Osteoblast (primary cell): ENCODE data around the gene NRARP. TPM values are rescaled to one million over a fixed set of nuclear protein-coding genes. Genes with fewer than 3 reads are reported as not detected.

ENCODE experiments used
- DNase-seq: peaks from one replicate; pipeline ENCODE4 v3.0.0; 2011; ENCODE audit warnings: low spot score, mixed read lengths; ENCODE audit not compliant: insufficient read length; ENCODE audit errors: missing footprints
- H2AFZ ChIP-seq: 2 replicates; pipeline ENCODE4 v1.6.0; 2011; ENCODE audit warnings: mild to moderate bottlenecking, low read length
- H3K27ac ChIP-seq: 2 replicates; pipeline ENCODE4 v1.5.1; 2011; ENCODE audit warnings: mild to moderate bottlenecking, low read depth, low read length, moderate library complexity
- H3K27me3 ChIP-seq: 2 replicates; pipeline ENCODE4 v1.6.0; 2012; ENCODE audit warnings: mild to moderate bottlenecking, control low read depth, inconsistent platforms, low read length, moderate library complexity; ENCODE audit not compliant: insufficient read depth
- H3K36me3 ChIP-seq: 2 replicates; pipeline ENCODE4 v1.5.1; 2011; ENCODE audit warnings: mild to moderate bottlenecking, low read length, control low read depth, moderate library complexity; ENCODE audit not compliant: insufficient read depth
- H3K4me1 ChIP-seq: 2 replicates; pipeline ENCODE4 v1.5.1; 2011; ENCODE audit warnings: mild to moderate bottlenecking, low read length, control low read depth, moderate library complexity; ENCODE audit not compliant: insufficient read depth
- H3K4me2 ChIP-seq: 2 replicates; pipeline ENCODE4 v1.6.0; 2011; ENCODE audit warnings: mild to moderate bottlenecking, low read length; ENCODE audit not compliant: insufficient read depth
- H3K4me3 ChIP-seq: fragments of 200-600 bp; sonication (generic); 3 replicates; pipeline ENCODE4 v1.5.1; 2012; ENCODE audit warnings: mild to moderate bottlenecking, low read length, inconsistent platforms; ENCODE audit not compliant: insufficient read depth
- H3K79me2 ChIP-seq: 2 replicates; pipeline ENCODE4 v1.6.0; 2012; ENCODE audit warnings: mild to moderate bottlenecking, low read length, control low read depth, inconsistent platforms; ENCODE audit not compliant: insufficient read depth
- H3K9me3 ChIP-seq: 2 replicates; pipeline ENCODE4 v1.5.1; 2011; ENCODE audit warnings: low read depth, low read length, control low read depth
- H4K20me1 ChIP-seq: 2 replicates; pipeline ENCODE4 v1.6.0; 2012; ENCODE audit warnings: mild to moderate bottlenecking, low read length, control low read depth; ENCODE audit not compliant: insufficient read depth
- CTCF ChIP-seq: IDR thresholded peaks from 2 replicates; pipeline ENCODE4 v1.5.1; 2011; ENCODE audit warnings: mild to moderate bottlenecking, low read depth, low read length, moderate library complexity; ENCODE audit errors: extremely low read depth
- total RNA-seq: library from RNA; depleted of rRNA; stranded (reverse); fragments of >200 nt; gene quantifications from 2 replicates; pipeline ENCODE4 v1.2.3, GENCODE V29; 2012

The NRARP gene
- total RNA-seq, 1 donor: under 0.01 TPM

GRCh38 chr9:137251194-137251461, 50.9 kb downstream of the NRARP start, which contains the start of gene STPG3:
Gene STPG3 (plus strand): TSS chr9:137251286. CDS start chr9:137251287, 1 bp downstream.
- peaks cover 9% of the 10 kb centered on the region for H3K4me1 ChIP-seq
- H4K20me1 ChIP-seq: peaks cover 4% of the 10 kb centered on the region
- H3K36me3 ChIP-seq: no peaks in the 10 kb centered on the region
- H3K27ac ChIP-seq: no peak within 1 kb of the TSS
- no peak within 1 kb of the TSS for H3K4me2 ChIP-seq
- peaks cover 8% of the 10 kb centered on the region for H3K79me2 ChIP-seq
- H3K27me3 ChIP-seq: peaks cover 5% of the 10 kb centered on the region
- peak; percentile 92 for DNase-seq
- no peak within 1 kb of the TSS for H3K4me3 ChIP-seq
- H2AFZ ChIP-seq: no peak within 1 kb of the TSS
- H3K9me3 ChIP-seq: no peaks in the 10 kb centered on the region
- no peak for TF ChIP-seq CTCF

GRCh38 chr9:137250329-137251193, 51.5 kb downstream of the NRARP start:
- Histone ChIP-seq H2AFZ (no peak overlapping the region), H3K4me2 (no peak overlapping the region), H3K4me1 (peaks cover 4% of the 10 kb centered on the region), H3K9me3 (no peaks in the 10 kb centered on the region), H3K27me3 (peaks cover 5% of the 10 kb centered on the region), H3K27ac (no peak overlapping the region), H3K4me3 (no peak overlapping the region), H3K79me2 (peaks cover 3% of the 10 kb centered on the region), H4K20me1 (no peaks in the 10 kb centered on the region), H3K36me3 (no peaks in the 10 kb centered on the region)
- no peak for TF ChIP-seq CTCF
- peak; percentile 81 for DNase-seq

Other genes starting within 250 kb of the NRARP start
- gene ENTPD2, start 248.2 kb downstream of the NRARP start, total RNA-seq: not detected in 2 replicates
- gene SAPCD2, start 231.7 kb downstream of the NRARP start, total RNA-seq: 0.88 and 1.1 TPM in 2 replicates
- 35.9 and 36.9 TPM in 2 replicates for gene UAP1L1, start 224.8 kb downstream of the NRARP start, total RNA-seq
- gene MAN1B1, start 215.3 kb downstream of the NRARP start, total RNA-seq: 94.1 and 103 TPM in 2 replicates
- 66.6 and 74.6 TPM in 2 replicates for gene DPP7, start 187.5 kb downstream of the NRARP start, total RNA-seq
- not detected in 2 replicates for gene GRIN1, start 163.1 kb downstream of the NRARP start, total RNA-seq
- gene LRRC26, start 132.2 kb downstream of the NRARP start, total RNA-seq: not detected in 2 replicates
- gene TMEM210, start 130.2 kb downstream of the NRARP start, total RNA-seq: not detected in 2 replicates
- 26.2 and 32.9 TPM in 2 replicates for gene ANAPC2, start 113.7 kb downstream of the NRARP start, total RNA-seq
- gene SSNA1, start 113.6 kb downstream of the NRARP start, total RNA-seq: 52.5 and 59.7 TPM in 2 replicates
- 9.7 and 10.5 TPM in 2 replicates for gene TPRN, start 101.5 kb downstream of the NRARP start, total RNA-seq
- 35.4 and 36.9 TPM in 2 replicates for gene TMEM203, start 96.6 kb downstream of the NRARP start, total RNA-seq
- 5.0 and 6.2 TPM in 2 replicates for gene NDOR1, start 96.6 kb downstream of the NRARP start, total RNA-seq
- 0.29 TPM in 1 of 2 replicates, not detected in the other for gene RNF208, start 80.0 kb downstream of the NRARP start, total RNA-seq
- 1.1 and 1.5 TPM in 2 replicates for gene CYSRT1, start 77.1 kb downstream of the NRARP start, total RNA-seq
- under 0.01 TPM in 1 of 2 replicates, not detected in the other for gene RNF224, start 74.8 kb downstream of the NRARP start, total RNA-seq
- gene SLC34A3, start 71.4 kb downstream of the NRARP start, total RNA-seq: not detected in 2 replicates
- 67.7 and 74.0 TPM in 2 replicates for gene TUBB4B, start 61.0 kb downstream of the NRARP start, total RNA-seq
- gene STPG3, start 51.0 kb downstream of the NRARP start, total RNA-seq: 0.36 TPM in 1 of 2 replicates, not detected in the other
- 46.0 and 47.4 TPM in 2 replicates for gene NELFB, start 46.9 kb downstream of the NRARP start, total RNA-seq
- gene TOR4A, start 24.5 kb downstream of the NRARP start, total RNA-seq: 0.29 and 2.5 TPM in 2 replicates
- 7.6 and 10.0 TPM in 2 replicates for gene EXD3, start 120.9 kb upstream of the NRARP start, total RNA-seq
- 0.36 and 0.88 TPM in 2 replicates for gene NOXA1, start 121.1 kb upstream of the NRARP start, total RNA-seq
- not detected in 2 replicates for gene ENTPD8, start 139.1 kb upstream of the NRARP start, total RNA-seq
- gene NSMF, start 157.1 kb upstream of the NRARP start, total RNA-seq: 19.2 and 22.4 TPM in 2 replicates
- 1.8 and 2.7 TPM in 2 replicates for gene PNPLA7, start 248.1 kb upstream of the NRARP start, total RNA-seq
- 26.2 and 30.4 TPM in 2 replicates for gene MRPL41, start 249.6 kb upstream of the NRARP start, total RNA-seq